GM06990 (cell line): Measurements from ENCODE around the gene MND1.

Experiments
- DNase-seq: peaks from one replicate; pipeline ENCODE4 v3.0.0-alpha.2; 2011; ENCODE audit not compliant: insufficient read length; ENCODE audit errors: extremely low read depth
- H3K27me3 ChIP-seq: replicated peaks from 2 replicates; pipeline ENCODE4 v1.6.0; 2011; ENCODE audit warnings: low read length; ENCODE audit not compliant: control insufficient read depth, insufficient read depth
- H3K36me3 ChIP-seq: 2 replicates; pipeline ENCODE4 v1.5.1; 2011; ENCODE audit warnings: low read length; ENCODE audit not compliant: control insufficient read depth, insufficient read depth
- H3K4me3 ChIP-seq: replicated peaks from 2 replicates; pipeline ENCODE4 v1.5.1; 2011; ENCODE audit warnings: low read depth, mild to moderate bottlenecking, control low read depth, low read length
- TF ChIP-seq, protein P1 (sequence below): IDR thresholded peaks from 2 replicates; pipeline ENCODE4 v1.5.1; 2011; ENCODE audit warnings: low read length, control low read depth, mild to moderate bottlenecking, inconsistent platforms; ENCODE audit not compliant: insufficient read depth, poor library complexity, severe bottlenecking

The MND1 gene

DNA sequence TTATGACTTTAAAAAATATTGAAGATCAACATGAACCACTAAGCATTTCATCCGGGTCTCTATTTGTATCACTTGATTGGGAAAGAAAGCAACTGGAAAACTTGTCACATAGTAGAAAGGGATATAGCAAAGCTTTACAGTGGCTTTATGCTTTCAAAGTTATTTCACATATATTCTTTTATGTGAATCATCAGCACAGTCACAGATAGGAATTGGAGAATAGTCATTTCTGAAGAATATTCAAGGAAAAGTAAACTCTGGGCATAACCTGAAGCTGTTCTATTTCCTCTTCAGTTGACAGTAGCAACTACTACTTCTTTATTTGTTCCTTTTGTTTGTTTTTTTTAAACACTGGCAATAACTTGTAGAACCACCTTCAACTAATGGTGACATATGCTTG is 50.5 kb downstream of the MND1 start:
- DNase-seq: no peak
- TF ChIP-seq, protein P1, sequence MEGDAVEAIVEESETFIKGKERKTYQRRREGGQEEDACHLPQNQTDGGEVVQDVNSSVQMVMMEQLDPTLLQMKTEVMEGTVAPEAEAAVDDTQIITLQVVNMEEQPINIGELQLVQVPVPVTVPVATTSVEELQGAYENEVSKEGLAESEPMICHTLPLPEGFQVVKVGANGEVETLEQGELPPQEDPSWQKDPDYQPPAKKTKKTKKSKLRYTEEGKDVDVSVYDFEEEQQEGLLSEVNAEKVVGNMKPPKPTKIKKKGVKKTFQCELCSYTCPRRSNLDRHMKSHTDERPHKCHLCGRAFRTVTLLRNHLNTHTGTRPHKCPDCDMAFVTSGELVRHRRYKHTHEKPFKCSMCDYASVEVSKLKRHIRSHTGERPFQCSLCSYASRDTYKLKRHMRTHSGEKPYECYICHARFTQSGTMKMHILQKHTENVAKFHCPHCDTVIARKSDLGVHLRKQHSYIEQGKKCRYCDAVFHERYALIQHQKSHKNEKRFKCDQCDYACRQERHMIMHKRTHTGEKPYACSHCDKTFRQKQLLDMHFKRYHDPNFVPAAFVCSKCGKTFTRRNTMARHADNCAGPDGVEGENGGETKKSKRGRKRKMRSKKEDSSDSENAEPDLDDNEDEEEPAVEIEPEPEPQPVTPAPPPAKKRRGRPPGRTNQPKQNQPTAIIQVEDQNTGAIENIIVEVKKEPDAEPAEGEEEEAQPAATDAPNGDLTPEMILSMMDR: no peak
- Histone ChIP-seq H3K36me3 (no peaks in the 10 kb centered on the region; the same call in 1 of the 2 replicates), H3K4me3 (no peak overlapping the region), H3K27me3 (no peaks in the 10 kb centered on the region)

DNA sequence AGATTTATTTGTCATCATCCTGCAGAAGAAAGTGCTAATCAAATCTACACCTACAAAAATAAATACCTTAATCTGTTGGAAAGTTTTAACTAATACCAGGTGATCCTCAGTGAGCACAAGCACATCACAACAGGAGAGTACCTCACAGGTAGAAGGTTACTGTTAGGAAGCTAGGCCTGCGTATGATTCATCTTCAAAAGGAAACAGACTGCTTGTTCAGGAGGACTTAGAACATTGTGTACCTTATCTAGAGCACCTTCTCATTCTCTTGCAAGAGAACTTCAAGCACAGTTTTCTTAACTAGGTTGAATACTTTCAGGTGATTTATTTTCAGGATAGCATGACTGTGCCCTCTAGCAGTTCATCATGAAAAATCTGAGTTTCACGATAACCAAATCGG is 54.2 kb downstream of the MND1 start:
- no peaks in the 10 kb centered on the region for H3K27me3 ChIP-seq
- no peak overlapping the region for H3K4me3 ChIP-seq
- no peak for DNase-seq
- no peaks in the 10 kb centered on the region; the same call in 1 of the 2 replicates for H3K36me3 ChIP-seq
- TF ChIP-seq, protein P1: no peak

- no peak overlapping the region for H3K4me3 ChIP-seq
- TF ChIP-seq, protein P1: no peak
- no peaks in the 10 kb centered on the region for H3K27me3 ChIP-seq
- DNase-seq: no peak
- no peaks in the 10 kb centered on the region; the same call in 1 of the 2 replicates for H3K36me3 ChIP-seq
Measured at GRCh38 chr4:153399358-153399757, 54.9 kb downstream of the MND1 start.

- no peaks in the 10 kb centered on the region for H3K27me3 ChIP-seq
- H3K36me3 ChIP-seq: no peaks in the 10 kb centered on the region; the same call in 1 of the 2 replicates
- no peak for DNase-seq
- no peak overlapping the region for H3K4me3 ChIP-seq
- TF ChIP-seq, protein P1: no peak
Measured at GRCh38 chr4:153401501-153401900, 57.0 kb downstream of the MND1 start.

- no peaks in the 10 kb centered on the region; the same call in 1 of the 2 replicates for H3K36me3 ChIP-seq
- TF ChIP-seq, protein P1: no peak
- H3K4me3 ChIP-seq: no peak overlapping the region
- H3K27me3 ChIP-seq: no peaks in the 10 kb centered on the region
- DNase-seq: no peak
Measured at GRCh38 chr4:153402366-153402765, 57.9 kb downstream of the MND1 start.

- no peaks in the 10 kb centered on the region for H3K27me3 ChIP-seq
- TF ChIP-seq, protein P1: no peak
- H3K36me3 ChIP-seq: no peaks in the 10 kb centered on the region; the same call in 1 of the 2 replicates
- no peak for DNase-seq
- H3K4me3 ChIP-seq: no peak overlapping the region
Measured at GRCh38 chr4:153403726-153404125, 59.2 kb downstream of the MND1 start.
